ENCODE measurements around the gene ZC3H10.

DNA sequence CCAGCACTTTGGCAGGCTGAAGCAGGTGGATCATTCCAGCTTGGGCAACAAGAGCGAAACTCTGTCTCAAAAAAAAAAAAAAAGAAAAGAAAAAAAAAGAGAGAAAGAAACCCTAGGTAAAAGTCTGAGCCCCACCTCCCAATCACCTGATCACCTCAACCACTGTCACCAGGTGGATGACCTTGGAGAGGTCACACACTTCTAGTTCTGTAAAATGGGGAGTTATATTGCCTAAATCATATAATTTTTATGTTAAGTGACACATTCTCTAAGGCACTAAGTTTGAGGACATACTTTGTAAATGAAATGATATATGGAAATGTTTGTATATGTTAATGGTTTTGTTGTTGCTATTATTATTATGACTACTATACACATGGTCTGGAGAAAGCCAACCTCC lies 39.6 kb upstream of the ZC3H10 start:
- TF ChIP-seq, protein P1, sequence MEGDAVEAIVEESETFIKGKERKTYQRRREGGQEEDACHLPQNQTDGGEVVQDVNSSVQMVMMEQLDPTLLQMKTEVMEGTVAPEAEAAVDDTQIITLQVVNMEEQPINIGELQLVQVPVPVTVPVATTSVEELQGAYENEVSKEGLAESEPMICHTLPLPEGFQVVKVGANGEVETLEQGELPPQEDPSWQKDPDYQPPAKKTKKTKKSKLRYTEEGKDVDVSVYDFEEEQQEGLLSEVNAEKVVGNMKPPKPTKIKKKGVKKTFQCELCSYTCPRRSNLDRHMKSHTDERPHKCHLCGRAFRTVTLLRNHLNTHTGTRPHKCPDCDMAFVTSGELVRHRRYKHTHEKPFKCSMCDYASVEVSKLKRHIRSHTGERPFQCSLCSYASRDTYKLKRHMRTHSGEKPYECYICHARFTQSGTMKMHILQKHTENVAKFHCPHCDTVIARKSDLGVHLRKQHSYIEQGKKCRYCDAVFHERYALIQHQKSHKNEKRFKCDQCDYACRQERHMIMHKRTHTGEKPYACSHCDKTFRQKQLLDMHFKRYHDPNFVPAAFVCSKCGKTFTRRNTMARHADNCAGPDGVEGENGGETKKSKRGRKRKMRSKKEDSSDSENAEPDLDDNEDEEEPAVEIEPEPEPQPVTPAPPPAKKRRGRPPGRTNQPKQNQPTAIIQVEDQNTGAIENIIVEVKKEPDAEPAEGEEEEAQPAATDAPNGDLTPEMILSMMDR (conservative IDR thresholded peaks at IDR 0.05; ENCODE audit: low read depth, low read length): no peak
- TF ChIP-seq EZH2 (IDR thresholded peaks at IDR 0.05; ENCODE audit: borderline replicate concordance, low read depth, low read length, poor library complexity, severe bottlenecking): no peak

All from A673 (cell line).